ENCODE measurements around the gene RGS13.
"Not testable (repeated sequence)": the region's sequence is repeated elsewhere in the genome, so short reads cannot be mapped to it uniquely, and the experiment has no call there.

The RGS13 gene

GRCh38 chr1:192675716-192676115, 39.8 kb downstream of the RGS13 start:
- no peak for DNase-seq (ENCODE audit: low read depth)
- no peak for TF ChIP-seq CTCF (IDR thresholded peaks at IDR 0.05; ENCODE audit: insufficient read depth, low read depth, low read length, missing control alignments)
- H3K4me3 ChIP-seq (ENCODE audit: low read length) = no peak overlapping the region

GRCh38 chr1:192678099-192678498, 42.2 kb downstream of the RGS13 start:
- DNase-seq (ENCODE audit: low read depth) = no peak

GRCh38 chr1:192682335-192682734, 46.4 kb downstream of the RGS13 start:
- H3K4me3 ChIP-seq (ENCODE audit: low read length) = no peak overlapping the region
- no peak for TF ChIP-seq CTCF (IDR thresholded peaks at IDR 0.05; ENCODE audit: insufficient read depth, low read depth, low read length, missing control alignments)
- DNase-seq (ENCODE audit: low read depth) = no peak

More at GRCh38 chr1:192678099-192678498, 42.2 kb downstream of the RGS13 start:
- H3K4me3 ChIP-seq (ENCODE audit: low read length) = no peak overlapping the region
- no peak for TF ChIP-seq CTCF (IDR thresholded peaks at IDR 0.05; ENCODE audit: insufficient read depth, low read depth, low read length, missing control alignments)

- H3K4me3 ChIP-seq (ENCODE audit: low read length); DNase-seq (ENCODE audit: low read depth): not testable (repeated sequence)
These were observed 47.1 kb downstream of the RGS13 start for GRCh38 chr1:192683081-192683480.

GRCh38 chr1:192689459-192689858, 53.5 kb downstream of the RGS13 start:
- TF ChIP-seq CTCF (IDR thresholded peaks at IDR 0.05; ENCODE audit: insufficient read depth, low read depth, low read length, missing control alignments) = no peak
- no peak for DNase-seq (ENCODE audit: low read depth)

GRCh38 chr1:192691041-192691440, 55.1 kb downstream of the RGS13 start:
- TF ChIP-seq CTCF (IDR thresholded peaks at IDR 0.05; ENCODE audit: insufficient read depth, low read depth, low read length, missing control alignments) = no peak
- H3K4me3 ChIP-seq (ENCODE audit: low read length) = no peak overlapping the region
- DNase-seq (ENCODE audit: low read depth) = no peak

More at GRCh38 chr1:192689459-192689858, 53.5 kb downstream of the RGS13 start:
- no peak overlapping the region for H3K4me3 ChIP-seq (ENCODE audit: low read length)

GRCh38 chr1:192696082-192696481, 60.1 kb downstream of the RGS13 start:
- no peak for DNase-seq (ENCODE audit: low read depth)
- TF ChIP-seq CTCF (IDR thresholded peaks at IDR 0.05; ENCODE audit: insufficient read depth, low read depth, low read length, missing control alignments) = no peak
- no peak overlapping the region for H3K4me3 ChIP-seq (ENCODE audit: low read length)

Measured in epithelial cell of esophagus (primary cell).